K562 (cell line): ENCODE measurements around the gene CHMP2A. TPM values are rescaled to one million over a fixed set of nuclear protein-coding genes. Genes with fewer than 3 reads are reported as not detected.
A peak's percentile ranks its signal among the peaks of the same experiment; 100 is the strongest.

Experiments
- ATAC-seq: fragments of 200-7000 bp; cut with Tn5 transposase; 3 replicates; pipeline ENCODE4 v1.9.1; 2020; ENCODE audit warnings: moderate library complexity
- BruUV-seq: library from RNA; stranded (reverse); fragments of 400-500 nt; replicated peaks from 2 replicates; lab custom pipeline; 2021; lab: Mats Ljungman, UMichigan
- CTCF ChIA-PET: fragments of 300-600 bp; formaldehyde crosslinking; extraction: SDS; loops from one replicate; lab custom pipeline; 2021; ENCODE audit warnings: low intra/inter-chr PET ratio; lab: Yijun Ruan, JAX
- POLR2A ChIA-PET: fragments of 300-600, 350-650 bp; sonication (Branson Sonifier 250); formaldehyde crosslinking; extraction: SDS; loops from one replicate; lab custom pipeline; 2021; ENCODE audit warnings: antibody characterized with exemption, inconsistent platforms; lab: Yijun Ruan, JAX
- DNase-seq, 4 experiments: peaks; one replicate each; pipeline versions ENCODE4 v3.0.0 to v3.0.0-alpha.2; 2011 to 2018; ENCODE audit warnings: low spot score in 3 of 4, mixed read lengths in 3 of 4; ENCODE audit errors: extremely low read depth in 1 of 4
- FAIRE-seq: peaks from 2 replicates; lab custom pipeline; 2011; peaks lifted over from hg19 to GRCh38; lab: Jason Lieb, UNC
- H2AFZ ChIP-seq: 2 replicates; pipeline ENCODE4 v1.6.0; 2011; ENCODE audit warnings: low read depth, low read length, control low read depth, inconsistent platforms
- H3K27ac ChIP-seq: fragments of 200-600 bp; 3 replicates; pipeline ENCODE4 v1.8.0; 2011; ENCODE audit warnings: low read depth, mild to moderate bottlenecking, control low read depth, inconsistent platforms, low read length, moderate library complexity, mixed read lengths; ENCODE audit errors: extremely low read depth
- H3K27me3 ChIP-seq, 2 experiments: fragments of 300-600 bp in 1 of 2; 2 replicates in 1 of 2; 3 replicates in 1 of 2; pipeline versions ENCODE4 v1.6.0 to v1.8.0; 2011; ENCODE audit warnings: inconsistent platforms in 2 of 2, low read length in 2 of 2, mild to moderate bottlenecking in 1 of 2, mixed read lengths in 1 of 2, moderate library complexity in 1 of 2; ENCODE audit not compliant: control insufficient read depth in 2 of 2, insufficient read depth in 2 of 2
- H3K36me3 ChIP-seq: fragments of 300-600 bp; 3 replicates; pipeline ENCODE4 v1.8.0; 2011; ENCODE audit warnings: mild to moderate bottlenecking, low read length, inconsistent platforms; ENCODE audit not compliant: control insufficient read depth, insufficient read depth
- H3K4me1 ChIP-seq, 2 experiments: fragments of 200-600 bp in 1 of 2; replicated peaks in 1 of 2; 2 replicates in 1 of 2; 3 replicates in 1 of 2; pipeline versions ENCODE4 v1.5.1 to v1.8.0; 2011; ENCODE audit warnings: inconsistent platforms in 2 of 2, low read length in 2 of 2, mild to moderate bottlenecking in 1 of 2, mixed read lengths in 1 of 2, moderate library complexity in 1 of 2; ENCODE audit not compliant: control insufficient read depth in 2 of 2, insufficient read depth in 2 of 2
- H3K4me2 ChIP-seq: 2 replicates; pipeline ENCODE4 v1.6.1; 2011; ENCODE audit warnings: low read length, control low read depth, inconsistent platforms, mixed read lengths; ENCODE audit not compliant: insufficient read depth
- H3K4me3 ChIP-seq: fragments of 200-600 bp; sonication (generic), shearing (Covaris generic); 2 replicates; pipeline ENCODE4 v1.5.1; 2016; ENCODE audit warnings: control low read depth, inconsistent platforms
- H3K79me2 ChIP-seq: fragments of 200-600 bp; 3 replicates; pipeline ENCODE4 v1.8.0; 2011; ENCODE audit warnings: low read length, inconsistent platforms; ENCODE audit not compliant: control insufficient read depth, insufficient read depth
- H3K9ac ChIP-seq, 2 experiments: 2 replicates each; pipeline versions ENCODE4 v1.6.0 to v1.6.1; 2011; ENCODE audit warnings: low read depth in 2 of 2, low read length in 2 of 2, control low read depth in 1 of 2, inconsistent platforms in 1 of 2, mild to moderate bottlenecking in 1 of 2, mixed read lengths in 1 of 2; ENCODE audit not compliant: insufficient read depth in 1 of 2
- H3K9me1 ChIP-seq: one replicate; pipeline ENCODE4 v1.6.0; 2011; ENCODE audit warnings: inconsistent platforms, mild to moderate bottlenecking, low read length, moderate library complexity; ENCODE audit not compliant: control insufficient read depth, insufficient read depth
- H3K9me3 ChIP-seq: replicated peaks from 2 replicates; pipeline ENCODE4 v1.5.1; 2011; ENCODE audit warnings: low read depth, low read length, inconsistent platforms; ENCODE audit not compliant: control insufficient read depth, insufficient read depth
- H4K20me1 ChIP-seq: replicated peaks from 2 replicates; pipeline ENCODE4 v1.6.1; 2011; ENCODE audit warnings: low read length, inconsistent platforms, mixed read lengths; ENCODE audit not compliant: control insufficient read depth, insufficient read depth
- DACH1 ChIP-seq: fragments of 450-650 bp; IDR thresholded peaks from 2 replicates; pipeline ENCODE4 v1.6.1; 2018; ENCODE audit not compliant: partially characterized antibody
- HCFC1 ChIP-seq: IDR thresholded peaks from 2 replicates; pipeline ENCODE4 v1.6.1; 2012; ENCODE audit warnings: low read depth, low read length, improper control_type of control experiment
- IFI16 ChIP-seq: fragments of 250-450 bp; sonication (Bioruptor Pico); IDR thresholded peaks from 2 replicates; pipeline ENCODE4 v2.1.2; 2022; ENCODE audit warnings: mild to moderate bottlenecking, inconsistent platforms
- MAFK ChIP-seq: IDR thresholded peaks from 2 replicates; pipeline ENCODE4 v1.6.1; 2011; ENCODE audit warnings: low read length, improper control_type of control experiment
- SP1 ChIP-seq: sonication (generic); formaldehyde crosslinking; IDR thresholded peaks from 2 replicates; pipeline ENCODE4 v1.8.1; 2022; ENCODE audit warnings: mild to moderate bottlenecking, missing genetic modification reagents
- ZNF124 ChIP-seq: sonication (generic); formaldehyde crosslinking; IDR thresholded peaks from 2 replicates; pipeline ENCODE4 v1.8.1; 2022; ENCODE audit warnings: missing genetic modification reagents
- ZNF347 ChIP-seq: fragments of 450-650 bp; formaldehyde crosslinking; IDR thresholded peaks from 2 replicates; pipeline ENCODE4 v1.4.0; 2020; ENCODE audit warnings: low read depth, mild to moderate bottlenecking, moderate library complexity
- ZNF445 ChIP-seq: fragments of 250-450 bp; sonication (Bioruptor Pico); IDR thresholded peaks from 2 replicates; pipeline ENCODE4 v1.4.0; 2020; ENCODE audit warnings: low read depth, mild to moderate bottlenecking, moderate library complexity
- ZNF561 ChIP-seq: fragments of 450-650 bp; formaldehyde crosslinking; conservative IDR thresholded peaks from 2 replicates; pipeline ENCODE4 v1.4.0; 2020; ENCODE audit warnings: mild to moderate bottlenecking, moderate library complexity
- WGBS: fragments of 100-300 bp; shearing (Covaris generic); methylation state at CpG from one replicate; pipeline ENCODE4 v1.1.6; 2016; ENCODE audit warnings: low coverage, mixed read lengths; ENCODE audit not compliant: insufficient coverage; ENCODE audit errors: missing lambda C conversion rate; 5-methylcytosine and 5-hydroxymethylcytosine counted together
- in situ Hi-C: fragments of 300-500 bp; cut with MboI; formaldehyde crosslinking; loops from 4 replicates; pipeline ENCODE4 v1.15.0; 2018; ENCODE audit warnings: inconsistent platforms, mixed read lengths
- intact Hi-C: fragments of 100-400 bp; cut with micrococcal nuclease; formaldehyde crosslinking; loops from 2 replicates; pipeline ENCODE4 v1.14.2; 2022
- polyA plus RNA-seq, 8 experiments: library from polyadenylated mRNA; depleted of rRNA in 4 of 8; stranded (reverse) in 5 of 8; unstranded in 3 of 8; fragments of >200 nt; fragmentation: Nextera tagmentation in 2 of 8; fragmentation: Illumina TruSeq in 1 of 8; extraction: Ambion mirVana in 2 of 8; extraction: Trizol in 1 of 8; gene quantifications; 2 replicates each; pipeline versions ENCODE4 v1.2.1 to v1.2.3, GENCODE V29; 2011 to 2014; ENCODE audit warnings: inconsistent platforms in 1 of 8, missing spikeins in 1 of 8
- total RNA-seq, 7 experiments: library from RNA; depleted of rRNA in 6 of 7; stranded (reverse); fragments of >200 nt in 6 of 7; fragmentation: Illumina TruSeq in 2 of 7; extraction: Trizol in 2 of 7; gene quantifications; 2 replicates each; pipeline versions ENCODE4 v1.2.1 to v1.2.3, GENCODE V29; 2011 to 2021; ENCODE audit warnings: low replicate concordance in 1 of 7
- TF ChIP-seq, protein P1 (sequence below): fragments of 450-650 bp; formaldehyde crosslinking; IDR thresholded peaks from 2 replicates; pipeline ENCODE4 v1.4.0; 2020; ENCODE audit warnings: mild to moderate bottlenecking, moderate library complexity
- TF ChIP-seq, protein P2 (sequence below): fragments of 450-650 bp; IDR thresholded peaks from 2 replicates; pipeline ENCODE4 v1.6.1; 2016; ENCODE audit warnings: low read depth

CHMP2A gene
- total and polyA plus RNA-seq, 9 of the 15 experiments (the other 6 are each of a cell fraction or from before 2014, with no cell fraction given) = 57.6 to 159 (median 87.2) TPM

DNA sequence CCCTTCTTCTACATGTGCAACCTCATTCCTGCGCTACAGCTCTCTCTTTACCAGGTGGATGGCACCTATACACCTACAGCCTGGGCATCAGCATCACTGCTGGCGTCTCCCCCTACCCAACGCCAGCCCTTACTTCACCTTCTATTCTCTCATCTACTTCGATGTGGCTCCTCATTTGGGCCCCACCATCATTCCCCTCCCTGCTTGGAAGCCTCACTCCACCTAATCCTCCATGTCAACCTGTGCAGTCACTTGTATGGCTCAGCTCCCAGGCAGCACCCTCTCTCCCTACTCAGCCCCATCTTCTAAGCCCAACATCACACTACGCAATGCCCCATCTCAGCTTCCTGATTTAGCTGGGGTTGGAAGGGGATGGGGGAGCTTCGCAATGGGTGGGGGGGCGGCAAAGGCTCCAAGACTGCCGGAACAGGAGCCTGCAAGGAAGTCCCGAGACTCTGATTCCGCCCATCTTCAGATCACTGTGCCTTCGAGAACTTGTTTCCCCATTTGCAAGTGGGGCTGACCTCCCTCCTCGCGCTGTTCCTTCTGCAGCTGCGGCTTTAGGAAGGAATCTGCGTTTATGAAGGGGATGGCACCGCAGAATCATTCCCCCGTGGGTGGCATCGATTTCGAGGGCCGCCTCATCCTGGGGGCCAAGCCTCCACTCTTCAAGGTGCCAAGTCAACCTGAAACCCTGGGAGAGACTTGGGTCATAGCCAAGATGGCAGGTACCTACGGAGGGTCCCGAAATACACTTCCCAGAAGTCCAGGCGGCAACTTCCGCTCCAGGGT, 17.3 kb upstream of the CHMP2A start:
- FAIRE-seq (no peak), ATAC-seq (no peak), DNase-seq (no peak)
- Histone ChIP-seq H3K9me3 (no peaks in the 10 kb centered on the region), H3K79me2 (peaks cover 21% of the 10 kb centered on the region), H3K4me1 (peaks cover 25 to 33% of the 10 kb centered on the region in 2 experiments; a peak in 4 of 5 replicates), H3K4me2 (peak overlapping the region; percentile 96), H2AFZ (peak overlapping the region; percentile 99), H3K4me3 (peak overlapping the region; percentile 71), H3K27me3 (no peaks in the 10 kb centered on the region), H3K36me3 (peaks cover 39% of the 10 kb centered on the region; the same call in 2 of the 3 replicates), H3K9me1 (no peaks in the 10 kb centered on the region), H3K9ac (peak overlapping the region; percentile 95 to 97), H3K27ac (peak overlapping the region; percentile 99; the same call in 1 of the 3 replicates), H4K20me1 (no peaks in the 10 kb centered on the region)
- 48% methylated on average over 23 of the region's 24 CpGs for WGBS
- intact Hi-C loops (no loop called here), in situ Hi-C loops (no loop called here)
- CTCF ChIA-PET = no interaction called here
- no TSS peak for BruUV-seq
- POLR2A ChIA-PET = interaction anchor here (0.5 to 2.9 kb wide), 5 partner anchors 9 to 72 kb away, joined by 3 to 24 read pairs (median 3); partner anchors contain the start of gene CHMP2A
- TF ChIP-seq SP1 (no peak), ZNF561 (no peak), ZNF124 (no peak), DACH1 (no peak), MAFK (no peak), IFI16 (CRISPR knock-in tag) (0 out of 2 replicates have a peak, but pooled peaks have one; percentile 31), ZNF445 (CRISPR knock-in tag) (no peak), HCFC1 (peak; percentile 83), ZNF347 (CRISPR knock-in tag) (no peak)
- TF ChIP-seq, protein P1, sequence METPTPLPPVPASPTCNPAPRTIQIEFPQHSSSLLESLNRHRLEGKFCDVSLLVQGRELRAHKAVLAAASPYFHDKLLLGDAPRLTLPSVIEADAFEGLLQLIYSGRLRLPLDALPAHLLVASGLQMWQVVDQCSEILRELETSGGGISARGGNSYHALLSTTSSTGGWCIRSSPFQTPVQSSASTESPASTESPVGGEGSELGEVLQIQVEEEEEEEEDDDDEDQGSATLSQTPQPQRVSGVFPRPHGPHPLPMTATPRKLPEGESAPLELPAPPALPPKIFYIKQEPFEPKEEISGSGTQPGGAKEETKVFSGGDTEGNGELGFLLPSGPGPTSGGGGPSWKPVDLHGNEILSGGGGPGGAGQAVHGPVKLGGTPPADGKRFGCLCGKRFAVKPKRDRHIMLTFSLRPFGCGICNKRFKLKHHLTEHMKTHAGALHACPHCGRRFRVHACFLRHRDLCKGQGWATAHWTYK (CRISPR knock-in tag) = no peak
- TF ChIP-seq, protein P2, sequence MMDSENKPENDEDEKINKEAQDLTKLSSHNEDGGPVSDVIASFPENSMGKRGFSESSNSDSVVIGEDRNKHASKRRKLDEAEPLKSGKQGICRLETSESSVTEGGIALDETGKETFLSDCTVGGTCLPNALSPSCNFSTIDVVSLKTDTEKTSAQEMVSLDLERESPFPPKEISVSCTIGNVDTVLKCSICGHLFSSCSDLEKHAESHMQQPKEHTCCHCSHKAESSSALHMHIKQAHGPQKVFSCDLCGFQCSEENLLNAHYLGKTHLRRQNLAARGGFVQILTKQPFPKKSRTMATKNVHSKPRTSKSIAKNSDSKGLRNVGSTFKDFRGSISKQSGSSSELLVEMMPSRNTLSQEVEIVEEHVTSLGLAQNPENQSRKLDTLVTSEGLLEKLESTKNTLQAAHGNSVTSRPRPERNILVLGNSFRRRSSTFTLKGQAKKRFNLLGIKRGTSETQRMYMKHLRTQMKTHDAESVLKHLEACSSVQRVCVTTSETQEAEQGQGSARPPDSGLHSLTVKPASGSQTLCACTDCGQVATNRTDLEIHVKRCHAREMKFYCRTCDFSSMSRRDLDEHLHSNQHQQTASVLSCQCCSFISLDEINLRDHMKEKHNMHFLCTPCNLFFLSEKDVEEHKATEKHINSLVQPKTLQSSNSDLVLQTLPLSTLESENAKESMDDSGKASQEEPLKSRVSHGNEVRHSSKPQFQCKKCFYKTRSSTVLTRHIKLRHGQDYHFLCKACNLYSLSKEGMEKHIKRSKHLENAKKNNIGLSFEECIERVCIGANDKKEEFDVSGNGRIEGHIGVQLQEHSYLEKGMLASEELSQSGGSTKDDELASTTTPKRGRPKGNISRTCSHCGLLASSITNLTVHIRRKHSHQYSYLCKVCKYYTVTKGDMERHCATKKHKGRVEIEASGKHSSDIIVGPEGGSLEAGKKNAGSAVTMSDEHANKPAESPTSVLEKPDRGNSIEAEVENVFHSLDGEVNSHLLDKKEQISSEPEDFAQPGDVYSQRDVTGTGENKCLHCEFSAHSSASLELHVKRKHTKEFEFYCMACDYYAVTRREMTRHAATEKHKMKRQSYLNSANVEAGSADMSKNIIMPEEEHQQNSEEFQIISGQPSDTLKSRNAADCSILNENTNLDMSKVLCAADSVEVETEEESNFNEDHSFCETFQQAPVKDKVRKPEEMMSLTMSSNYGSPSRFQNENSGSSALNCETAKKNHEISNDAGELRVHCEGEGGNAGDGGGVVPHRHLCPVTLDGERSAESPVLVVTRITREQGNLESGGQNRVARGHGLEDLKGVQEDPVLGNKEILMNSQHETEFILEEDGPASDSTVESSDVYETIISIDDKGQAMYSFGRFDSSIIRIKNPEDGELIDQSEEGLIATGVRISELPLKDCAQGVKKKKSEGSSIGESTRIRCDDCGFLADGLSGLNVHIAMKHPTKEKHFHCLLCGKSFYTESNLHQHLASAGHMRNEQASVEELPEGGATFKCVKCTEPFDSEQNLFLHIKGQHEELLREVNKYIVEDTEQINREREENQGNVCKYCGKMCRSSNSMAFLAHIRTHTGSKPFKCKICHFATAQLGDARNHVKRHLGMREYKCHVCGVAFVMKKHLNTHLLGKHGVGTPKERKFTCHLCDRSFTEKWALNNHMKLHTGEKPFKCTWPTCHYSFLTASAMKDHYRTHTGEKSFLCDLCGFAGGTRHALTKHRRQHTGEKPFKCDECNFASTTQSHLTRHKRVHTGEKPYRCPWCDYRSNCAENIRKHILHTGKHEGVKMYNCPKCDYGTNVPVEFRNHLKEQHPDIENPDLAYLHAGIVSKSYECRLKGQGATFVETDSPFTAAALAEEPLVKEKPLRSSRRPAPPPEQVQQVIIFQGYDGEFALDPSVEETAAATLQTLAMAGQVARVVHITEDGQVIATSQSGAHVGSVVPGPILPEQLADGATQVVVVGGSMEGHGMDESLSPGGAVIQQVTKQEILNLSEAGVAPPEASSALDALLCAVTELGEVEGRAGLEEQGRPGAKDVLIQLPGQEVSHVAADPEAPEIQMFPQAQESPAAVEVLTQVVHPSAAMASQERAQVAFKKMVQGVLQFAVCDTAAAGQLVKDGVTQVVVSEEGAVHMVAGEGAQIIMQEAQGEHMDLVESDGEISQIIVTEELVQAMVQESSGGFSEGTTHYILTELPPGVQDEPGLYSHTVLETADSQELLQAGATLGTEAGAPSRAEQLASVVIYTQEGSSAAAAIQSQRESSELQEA = no peak; the same call in 1 of the 2 replicates
